Panc1 (cell line): ENCODE data around the gene TNFAIP2. TPM values are rescaled to one million over a fixed set of nuclear protein-coding genes. Genes with fewer than 3 reads are reported as not detected.

Experiments used
- ATAC-seq: fragments of 200-7000 bp; cut with Tn5 transposase; 2 replicates; pipeline ENCODE4 v1.9.1; 2020; ENCODE audit warnings: mild to moderate bottlenecking, moderate library complexity
- BruUV-seq: library from RNA; stranded (reverse); fragments of 400-500 nt; replicated peaks from 2 replicates; lab custom pipeline; 2021; lab: Mats Ljungman, UMichigan
- CTCF ChIA-PET: fragments of 300-600 bp; sonication (Branson Sonifier 250); formaldehyde crosslinking; loops from one replicate; lab custom pipeline; 2022; ENCODE audit warnings: antibody characterized with exemption; lab: Charles Lee
- POLR2A ChIA-PET: fragments of 300-600 bp; sonication (Branson Sonifier 250); formaldehyde crosslinking; loops from one replicate; lab custom pipeline; 2022; ENCODE audit warnings: antibody characterized with exemption; lab: Charles Lee
- DNase-seq: peaks from one replicate; pipeline ENCODE4 v3.0.0-alpha.2; 2010; ENCODE audit warnings: low read depth, low spot score
- H3K27ac ChIP-seq: 2 replicates; pipeline ENCODE4 v1.5.1; 2011; ENCODE audit warnings: mild to moderate bottlenecking, low read length, inconsistent platforms
- H3K27me3 ChIP-seq: fragments of 200-500 bp; sonication (Bioruptor generic); 2 replicates; pipeline ENCODE4 v1.6.0; 2014; ENCODE audit warnings: low read length, inconsistent platforms; ENCODE audit not compliant: control insufficient read depth, insufficient read depth
- H3K36me3 ChIP-seq: fragments of 200-500 bp; sonication (Bioruptor generic); 2 replicates; pipeline ENCODE4 v1.5.1; 2014; ENCODE audit warnings: inconsistent platforms, mild to moderate bottlenecking, low read length, moderate library complexity; ENCODE audit not compliant: control insufficient read depth, insufficient read depth
- H3K4me1 ChIP-seq: 2 replicates; pipeline ENCODE4 v1.5.1; 2011; ENCODE audit warnings: inconsistent platforms, mild to moderate bottlenecking, low read length, moderate library complexity; ENCODE audit not compliant: control insufficient read depth, insufficient read depth
- H3K4me3 ChIP-seq, 2 experiments: 2 replicates each; pipeline ENCODE4 v1.5.1; 2011 to 2012; ENCODE audit warnings: low read depth in 2 of 2, low read length in 2 of 2, mild to moderate bottlenecking in 2 of 2, inconsistent platforms in 1 of 2, moderate library complexity in 1 of 2
- H3K9me3 ChIP-seq: fragments of 200-500 bp; sonication (Bioruptor generic); 2 replicates; pipeline ENCODE4 v1.5.1; 2014; ENCODE audit warnings: low read depth, mild to moderate bottlenecking, inconsistent platforms, low read length, moderate library complexity; ENCODE audit not compliant: control insufficient read depth, insufficient read depth
- POLR2AphosphoS5 ChIP-seq: IDR thresholded peaks from 2 replicates; pipeline ENCODE4 v1.6.1; 2012; ENCODE audit warnings: mild to moderate bottlenecking, low read depth, low read length, moderate library complexity
- SIN3A ChIP-seq: IDR thresholded peaks from 2 replicates; pipeline ENCODE4 v1.6.1; 2012; ENCODE audit warnings: low read depth, mild to moderate bottlenecking, low read length, moderate library complexity, borderline replicate concordance; ENCODE audit not compliant: insufficient read depth
- TCF7L2 ChIP-seq: IDR thresholded peaks from 2 replicates; pipeline ENCODE4 v1.6.1; 2011; ENCODE audit warnings: mild to moderate bottlenecking, low read depth, low read length, inconsistent platforms
- in situ Hi-C: cut with HindIII; loops from 2 replicates; pipeline ENCODE4 v1.10.0; 2016; ENCODE audit warnings: low sequenced_read_pairs, low pct_unique_long_range_greater_than_20kb
- intact Hi-C: fragments of 100-400 bp; cut with micrococcal nuclease; formaldehyde crosslinking; loops from one replicate; pipeline ENCODE4 v1.10.0; 2022; ENCODE audit not compliant: unreplicated experiment
- total RNA-seq: library from RNA; stranded (reverse); gene quantifications from one replicate; pipeline ENCODE4 v1.2.1, GENCODE V29; 2021; ENCODE audit not compliant: unreplicated experiment
- TF ChIP-seq, protein P1 (sequence below), 2 experiments: IDR thresholded peaks; 2 replicates each; pipeline ENCODE4 v1.6.1; 2011 to 2012; ENCODE audit warnings: low read depth in 2 of 2, control low read depth in 1 of 2, low read length in 1 of 2, mild to moderate bottlenecking in 1 of 2, moderate library complexity in 1 of 2; ENCODE audit not compliant: insufficient read depth in 1 of 2

Gene TNFAIP2
- total RNA-seq, 1 experiment from 2014 or later = 491 TPM

DNA sequence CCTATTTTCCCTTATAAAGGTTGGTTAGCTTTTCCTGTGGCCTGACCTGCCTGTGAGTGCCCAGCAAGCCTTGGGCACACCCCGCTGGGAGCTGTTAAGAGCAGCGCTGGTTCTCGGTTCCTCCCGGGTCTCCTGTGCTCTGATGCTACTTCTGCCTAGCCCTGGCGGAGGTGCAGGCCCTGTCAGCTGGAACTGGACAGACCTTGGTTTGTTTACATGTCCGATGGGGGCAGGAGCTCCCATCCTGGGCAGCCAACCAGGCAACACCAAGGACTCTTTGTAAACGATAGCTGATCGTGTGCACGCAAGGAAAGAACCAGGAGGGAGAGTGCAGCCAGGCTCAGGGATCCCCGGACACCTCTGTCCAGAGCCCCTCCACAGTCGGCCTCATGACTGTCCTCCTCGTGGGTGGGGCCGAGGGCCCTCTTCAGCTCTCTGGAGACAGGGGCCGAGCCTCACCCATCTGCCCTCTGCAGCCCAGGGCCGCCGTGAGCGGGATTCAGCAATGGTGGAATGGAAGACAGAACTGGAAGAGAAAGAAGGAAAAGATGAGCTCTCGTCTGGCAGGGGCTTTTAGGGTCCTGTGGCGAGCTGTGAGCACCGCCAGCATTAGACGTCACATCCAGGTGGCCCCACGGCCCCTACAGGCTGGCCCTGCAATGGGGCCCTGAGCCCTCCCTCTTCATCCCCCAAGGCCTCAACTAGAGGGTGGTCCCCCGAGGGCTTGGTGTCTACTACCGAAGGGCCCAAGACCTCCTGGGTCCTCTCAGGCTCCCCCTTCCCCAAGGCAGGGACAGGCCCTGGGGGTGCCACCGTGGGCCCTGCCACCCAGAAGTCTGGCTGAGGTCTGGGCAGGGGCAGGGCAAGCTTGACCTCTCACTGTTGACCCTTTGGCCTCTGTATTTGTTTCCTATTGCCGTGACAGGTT is 12.3 kb downstream of the TNFAIP2 start:
- ATAC-seq = no peak
- H3K36me3 ChIP-seq = 0 out of 2 replicates have a peak, but pooled peaks cover 2% of the 10 kb centered on the region
- DNase-seq = no peak
- in situ Hi-C loops (no loop called here), intact Hi-C loops (no loop called here)
- peak overlapping the region; percentile 88 for H3K27ac ChIP-seq
- H3K27me3 ChIP-seq = no peaks in the 10 kb centered on the region
- peaks cover 68% of the 10 kb centered on the region for H3K4me1 ChIP-seq
- CTCF ChIA-PET = interaction anchor here (0.7 to 1.8 kb wide), 2 partner anchors 31 to 40 kb away, joined by 7 to 9 read pairs; no protein-coding TSS in a partner anchor
- peak; percentile 24; the same call in 1 of the 2 replicates for TF ChIP-seq POLR2AphosphoS5
- no peak for TF ChIP-seq TCF7L2
- POLR2A ChIA-PET = no interaction called here
- no peak overlapping the region for H3K4me3 ChIP-seq
- BruUV-seq = no TSS peak
- no peaks in the 10 kb centered on the region for H3K9me3 ChIP-seq

DNA sequence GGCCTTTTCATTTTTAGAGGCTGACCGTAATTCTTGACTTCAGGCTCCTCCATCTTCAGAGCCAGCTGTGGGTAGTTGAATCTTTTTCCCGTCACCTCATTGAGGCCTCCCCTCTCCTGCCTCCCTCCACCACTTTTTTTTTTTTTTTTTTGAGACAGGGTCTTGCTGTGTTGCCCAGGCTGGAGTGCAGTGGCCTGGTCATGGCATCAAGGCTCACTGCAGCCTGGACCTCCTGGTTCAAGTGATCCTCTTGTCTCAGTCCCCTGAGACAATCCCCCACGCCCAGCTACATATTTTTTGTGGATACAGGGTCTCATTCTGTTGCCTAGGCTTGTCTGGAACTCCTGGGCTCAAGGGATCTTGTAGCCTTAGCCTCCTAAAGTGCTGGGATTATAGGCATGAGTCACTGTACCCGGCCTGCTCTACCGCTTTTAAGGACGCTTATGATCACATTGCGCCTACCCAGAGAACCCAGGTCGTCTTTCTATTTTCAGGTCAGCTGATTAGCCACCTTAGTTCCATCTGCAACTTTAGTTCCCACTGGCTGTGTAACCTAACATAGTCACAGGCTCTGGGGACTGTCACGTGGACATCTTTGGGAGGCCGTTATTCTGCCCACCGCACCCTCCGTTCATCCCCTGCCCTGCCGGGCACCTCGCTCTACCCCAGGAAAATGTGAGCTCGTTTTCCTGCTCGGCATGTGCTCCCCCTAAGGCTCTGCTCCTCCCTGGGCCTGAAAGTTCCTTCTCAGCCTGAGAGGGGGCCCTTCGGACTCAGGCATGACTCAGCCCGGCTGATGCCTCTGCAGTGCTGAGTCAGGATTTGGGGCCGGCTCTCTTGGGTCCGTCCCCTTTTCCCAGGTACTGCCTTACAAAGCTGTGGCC is 13.4 kb downstream of the TNFAIP2 start:
- CTCF ChIA-PET = interaction anchor here (0.7 to 1.8 kb wide), 2 partner anchors 32 to 39 kb away, joined by 7 to 9 read pairs; no protein-coding TSS in a partner anchor
- Histone ChIP-seq H3K4me1 (peaks cover 62% of the 10 kb centered on the region), H3K9me3 (no peaks in the 10 kb centered on the region), H3K36me3 (0 out of 2 replicates have a peak, but pooled peaks cover 2% of the 10 kb centered on the region), H3K4me3 (no peak overlapping the region), H3K27me3 (no peaks in the 10 kb centered on the region), H3K27ac (peak overlapping the region; percentile 88)
- ATAC-seq (peak; percentile 37), DNase-seq (peak; percentile 41)
- in situ Hi-C loops = no loop called here
- TSS peak; percentile 85 for BruUV-seq
- TF ChIP-seq SIN3A = no peak
- TF ChIP-seq TCF7L2 = no peak
- TF ChIP-seq, protein P1, sequence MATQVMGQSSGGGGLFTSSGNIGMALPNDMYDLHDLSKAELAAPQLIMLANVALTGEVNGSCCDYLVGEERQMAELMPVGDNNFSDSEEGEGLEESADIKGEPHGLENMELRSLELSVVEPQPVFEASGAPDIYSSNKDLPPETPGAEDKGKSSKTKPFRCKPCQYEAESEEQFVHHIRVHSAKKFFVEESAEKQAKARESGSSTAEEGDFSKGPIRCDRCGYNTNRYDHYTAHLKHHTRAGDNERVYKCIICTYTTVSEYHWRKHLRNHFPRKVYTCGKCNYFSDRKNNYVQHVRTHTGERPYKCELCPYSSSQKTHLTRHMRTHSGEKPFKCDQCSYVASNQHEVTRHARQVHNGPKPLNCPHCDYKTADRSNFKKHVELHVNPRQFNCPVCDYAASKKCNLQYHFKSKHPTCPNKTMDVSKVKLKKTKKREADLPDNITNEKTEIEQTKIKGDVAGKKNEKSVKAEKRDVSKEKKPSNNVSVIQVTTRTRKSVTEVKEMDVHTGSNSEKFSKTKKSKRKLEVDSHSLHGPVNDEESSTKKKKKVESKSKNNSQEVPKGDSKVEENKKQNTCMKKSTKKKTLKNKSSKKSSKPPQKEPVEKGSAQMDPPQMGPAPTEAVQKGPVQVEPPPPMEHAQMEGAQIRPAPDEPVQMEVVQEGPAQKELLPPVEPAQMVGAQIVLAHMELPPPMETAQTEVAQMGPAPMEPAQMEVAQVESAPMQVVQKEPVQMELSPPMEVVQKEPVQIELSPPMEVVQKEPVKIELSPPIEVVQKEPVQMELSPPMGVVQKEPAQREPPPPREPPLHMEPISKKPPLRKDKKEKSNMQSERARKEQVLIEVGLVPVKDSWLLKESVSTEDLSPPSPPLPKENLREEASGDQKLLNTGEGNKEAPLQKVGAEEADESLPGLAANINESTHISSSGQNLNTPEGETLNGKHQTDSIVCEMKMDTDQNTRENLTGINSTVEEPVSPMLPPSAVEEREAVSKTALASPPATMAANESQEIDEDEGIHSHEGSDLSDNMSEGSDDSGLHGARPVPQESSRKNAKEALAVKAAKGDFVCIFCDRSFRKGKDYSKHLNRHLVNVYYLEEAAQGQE (IDR thresholded peaks at IDR 0.05; ENCODE audit: insufficient read depth in 1 of 2, low read depth in 2 of 2, low read length in 1 of 2) = no peak
- POLR2A ChIA-PET = interaction anchor here (0.7 kb wide), 1 partner anchor 86 kb away, joined by 3 read pairs; no protein-coding TSS in a partner anchor
- intact Hi-C loops = no loop called here
